Esophagus (tissue), 2 donors: Measurements from ENCODE around the gene ERC2. TPM values are rescaled to one million over a fixed set of nuclear protein-coding genes. Genes with fewer than 3 reads are reported as not detected.

Experiments
- H3K27ac ChIP-seq, 2 donors: one replicate each; pipeline ENCODE4 v1.5.1; 2013; ENCODE audit warnings: low read depth in 2 of 2, mild to moderate bottlenecking in 2 of 2, inconsistent platforms in 1 of 2, low read length in 1 of 2, moderate library complexity in 1 of 2
- H3K27me3 ChIP-seq, 2 donors: one replicate each; pipeline ENCODE4 v1.6.1; 2013; ENCODE audit warnings: low read length in 2 of 2, control low read depth in 1 of 2, mild to moderate bottlenecking in 1 of 2; ENCODE audit not compliant: insufficient read depth in 2 of 2, control insufficient read depth in 1 of 2
- H3K36me3 ChIP-seq, 2 donors: one replicate each; pipeline ENCODE4 v1.6.1; 2013; ENCODE audit warnings: low read length in 1 of 2; ENCODE audit not compliant: control insufficient read depth in 2 of 2, insufficient read depth in 2 of 2
- H3K4me1 ChIP-seq, 2 donors: one replicate each; pipeline ENCODE4 v1.6.1; 2013; ENCODE audit warnings: low read length in 1 of 2; ENCODE audit not compliant: control insufficient read depth in 2 of 2, insufficient read depth in 2 of 2
- H3K4me3 ChIP-seq, 2 donors: one replicate each; pipeline ENCODE4 v1.5.1; 2013; ENCODE audit warnings: low read length in 2 of 2, mild to moderate bottlenecking in 2 of 2, low read depth in 1 of 2, moderate library complexity in 1 of 2
- H3K9me3 ChIP-seq, 2 donors: one replicate each; pipeline ENCODE4 v1.6.1; 2013; ENCODE audit warnings: mild to moderate bottlenecking in 2 of 2, low read depth in 1 of 2, low read length in 1 of 2, moderate library complexity in 1 of 2; ENCODE audit not compliant: control insufficient read depth in 2 of 2, insufficient read depth in 1 of 2
- WGBS, 2 donors: extraction: QIAGEN DNeasy Blood & Tissue Kit; methylation state at CpG; one replicate each; pipeline ENCODE4 v1.1.7; 2013; 5-methylcytosine and 5-hydroxymethylcytosine counted together
- polyA plus RNA-seq, 2 donors: library from polyadenylated mRNA; stranded (reverse); fragments of 200-250 nt; gene quantifications; one replicate each; pipeline ENCODE4 v1.2.3, GENCODE V29; 2013
- donor health status: healthy with polysubstance abuse.
- donor health status: Bipolar disorder and iron deficiency.

Gene ERC2
- polyA plus RNA-seq, 2 donors = 0.18 to 0.20 TPM

DNA sequence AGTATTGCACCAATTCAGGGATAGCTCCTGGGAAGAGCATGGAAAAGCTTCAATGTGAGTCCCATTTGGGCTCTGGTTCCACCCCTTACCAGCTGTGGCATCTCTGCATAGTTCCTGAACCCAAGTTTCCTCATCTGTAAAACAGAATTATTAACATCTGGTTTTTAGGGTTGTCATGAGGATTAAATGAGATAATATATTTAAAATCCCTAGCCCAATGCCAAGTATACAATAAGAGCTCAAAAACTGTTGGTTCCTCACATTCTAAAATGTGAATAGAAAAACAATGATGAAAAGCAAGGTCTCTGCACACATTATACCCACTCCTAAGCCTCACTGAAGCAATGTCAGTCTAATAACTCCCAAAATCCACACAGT lies 743.9 kb downstream of the ERC2 start:
- H3K27me3 ChIP-seq = no peaks in the 10 kb centered on the region
- no peak overlapping the region for H3K4me3 ChIP-seq
- no peaks in the 10 kb centered on the region for H3K36me3 ChIP-seq
- H3K27ac ChIP-seq = no peak overlapping the region
- H3K4me1 ChIP-seq = no peaks in the 10 kb centered on the region
- no peaks in the 10 kb centered on the region for H3K9me3 ChIP-seq

DNA sequence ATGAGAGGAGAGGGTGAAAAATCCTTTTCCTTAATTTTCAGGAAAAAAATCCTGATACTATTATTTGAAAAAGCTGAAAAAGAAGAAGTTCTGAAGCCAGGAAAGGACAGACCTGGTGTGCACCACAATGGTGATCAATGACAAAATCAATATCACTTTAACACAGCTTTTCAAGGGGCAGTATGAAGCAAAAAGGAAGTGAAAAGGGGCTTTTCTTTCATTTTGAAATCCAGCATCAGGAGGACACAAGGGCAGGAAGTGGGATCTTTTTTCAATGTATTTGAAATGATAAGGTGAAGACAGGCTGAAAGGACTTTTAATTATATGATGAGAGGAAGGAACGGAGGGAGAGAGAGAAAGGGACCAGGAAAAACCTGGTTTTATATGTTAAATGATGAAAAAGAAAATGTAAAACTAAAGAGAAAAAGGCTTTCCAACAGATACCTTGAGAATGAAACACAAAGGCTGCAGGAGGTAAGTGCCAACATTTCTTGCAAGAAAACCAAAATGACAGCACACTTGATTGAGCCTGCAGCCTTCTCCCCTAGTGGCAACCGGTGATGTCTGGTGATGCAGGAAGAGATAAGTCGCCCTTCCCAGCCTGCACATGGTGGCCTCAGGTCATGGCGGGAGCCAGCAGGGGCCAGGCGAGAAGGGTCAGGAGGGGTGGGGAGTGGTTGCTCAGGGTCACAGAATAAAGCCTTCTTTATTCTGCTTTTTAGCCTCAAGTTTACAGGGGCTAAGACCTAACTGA lies 744.4 kb downstream of the ERC2 start:
- Histone ChIP-seq H3K4me3 (no peak overlapping the region), H3K27ac (no peak overlapping the region), H3K36me3 (no peaks in the 10 kb centered on the region), H3K4me1 (no peaks in the 10 kb centered on the region), H3K9me3 (no peaks in the 10 kb centered on the region), H3K27me3 (no peaks in the 10 kb centered on the region)
- 71 to 72% methylated on average over 5 of the region's 5 CpGs for WGBS, 2 donors

DNA sequence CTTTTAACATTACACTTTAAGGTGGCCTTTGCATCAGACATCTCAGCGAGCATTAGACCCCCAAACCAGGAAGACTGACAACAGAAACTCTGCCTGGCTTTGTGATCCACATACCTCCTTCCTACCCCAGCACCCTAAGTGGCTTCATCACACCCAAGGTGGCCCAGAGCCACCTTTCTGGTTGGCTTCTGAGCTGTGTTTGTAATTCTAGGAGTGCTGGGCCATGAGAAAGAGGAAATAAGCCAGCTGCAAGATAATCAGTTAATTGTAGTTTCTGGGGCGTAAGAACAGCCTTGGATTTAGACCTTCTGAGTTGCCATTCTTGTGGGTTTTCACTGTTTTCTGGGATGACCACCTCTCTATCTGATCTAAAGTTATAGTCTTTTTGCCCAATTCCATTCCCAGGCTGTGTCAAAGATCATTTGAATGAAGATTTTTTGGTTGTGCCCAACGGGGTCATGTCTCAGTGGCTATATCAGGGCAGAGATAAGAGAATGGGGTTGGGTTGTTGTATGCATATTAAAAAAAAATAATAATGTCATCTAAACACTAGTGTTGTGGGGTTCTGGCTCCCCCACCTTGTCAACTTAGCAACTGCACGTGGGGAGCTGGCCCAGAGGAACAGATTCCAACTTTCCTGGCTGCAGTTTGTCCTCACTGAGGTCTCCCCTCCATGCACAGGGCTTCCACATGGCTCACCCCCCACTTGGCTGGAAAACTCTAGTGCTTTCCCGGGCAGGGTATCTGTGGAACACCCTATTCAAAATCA lies 746.4 kb downstream of the ERC2 start:
- Histone ChIP-seq H3K36me3 (no peaks in the 10 kb centered on the region), H3K9me3 (no peaks in the 10 kb centered on the region)

DNA sequence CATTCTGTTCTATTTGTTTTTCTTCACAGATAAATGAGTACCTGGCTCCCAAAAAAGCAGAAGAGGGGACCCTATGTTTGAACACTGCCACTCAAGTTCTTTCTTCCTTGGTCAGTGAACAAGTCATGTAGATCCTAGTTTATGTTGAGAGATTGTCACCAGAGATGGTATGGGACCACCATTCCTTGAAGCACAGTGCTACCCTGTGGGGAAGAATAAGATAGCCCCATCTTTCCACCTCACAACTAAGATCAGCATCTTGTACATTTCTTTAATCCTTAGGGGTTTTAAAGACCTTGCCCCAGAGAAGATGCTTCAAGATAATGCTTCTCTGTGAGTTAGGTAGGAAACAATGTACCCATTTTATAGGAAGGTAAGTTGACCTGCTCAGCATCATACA lies 747.7 kb downstream of the ERC2 start:
- Histone ChIP-seq H3K27me3 (no peaks in the 10 kb centered on the region), H3K36me3 (no peaks in the 10 kb centered on the region), H3K9me3 (no peaks in the 10 kb centered on the region), H3K27ac (no peak overlapping the region), H3K4me1 (no peaks in the 10 kb centered on the region), H3K4me3 (no peak overlapping the region)

More for the DNA sequence above, 746.4 kb downstream of the ERC2 start:
- H3K27me3 ChIP-seq = no peaks in the 10 kb centered on the region
- H3K4me1 ChIP-seq = no peaks in the 10 kb centered on the region
- no peak overlapping the region for H3K27ac ChIP-seq
- 43 to 52% methylated on average over 5 of the region's 5 CpGs for WGBS, 2 donors
- no peak overlapping the region for H3K4me3 ChIP-seq

DNA sequence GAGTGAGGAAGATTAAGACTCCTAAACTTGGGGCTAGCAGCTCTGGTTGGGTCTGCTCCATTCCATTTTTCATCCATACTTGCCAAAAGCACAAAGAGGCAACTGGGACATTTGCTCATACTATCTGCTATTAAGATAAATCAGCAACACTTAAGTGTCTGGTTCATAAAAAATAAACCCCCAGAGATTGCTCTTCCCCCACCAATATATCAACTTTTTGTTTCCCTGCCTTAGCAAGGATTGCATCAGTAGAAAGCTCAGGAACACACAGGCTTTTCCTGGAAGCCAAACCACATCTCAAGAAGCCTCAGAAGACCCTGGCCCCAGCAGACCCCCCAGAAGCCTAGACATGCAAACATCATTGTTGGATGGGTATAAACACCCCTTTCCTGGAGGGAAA lies 748.8 kb downstream of the ERC2 start:
- H3K4me3 ChIP-seq = no peak overlapping the region
- no peaks in the 10 kb centered on the region for H3K4me1 ChIP-seq
- H3K27ac ChIP-seq = no peak overlapping the region
- H3K27me3 ChIP-seq = no peaks in the 10 kb centered on the region
- H3K36me3 ChIP-seq = no peaks in the 10 kb centered on the region
- no peaks in the 10 kb centered on the region for H3K9me3 ChIP-seq

DNA sequence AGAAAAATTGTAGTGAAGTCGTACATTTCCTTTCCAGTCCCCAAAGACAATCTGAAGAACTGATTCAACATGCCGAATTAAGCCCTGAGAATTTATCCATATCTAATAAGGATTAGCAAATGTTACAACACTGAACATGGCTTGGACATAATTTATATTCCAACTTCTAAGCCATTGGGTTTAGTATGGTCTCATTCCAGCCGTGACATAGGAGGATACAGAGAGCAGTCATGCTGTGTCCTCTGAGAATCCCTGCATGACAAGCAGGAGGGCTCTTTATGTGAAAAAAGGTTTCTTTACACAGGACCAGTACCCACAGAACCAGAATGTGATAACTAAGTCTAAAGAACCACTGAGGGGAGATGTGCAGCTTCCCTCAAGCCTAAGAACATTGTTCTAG lies 749.3 kb downstream of the ERC2 start:
- Histone ChIP-seq H3K27me3 (no peaks in the 10 kb centered on the region), H3K9me3 (no peaks in the 10 kb centered on the region), H3K4me3 (no peak overlapping the region), H3K36me3 (no peaks in the 10 kb centered on the region), H3K27ac (no peak overlapping the region), H3K4me1 (no peaks in the 10 kb centered on the region)
- WGBS, 2 donors = 63% methylated on average over 3 of the region's 3 CpGs

DNA sequence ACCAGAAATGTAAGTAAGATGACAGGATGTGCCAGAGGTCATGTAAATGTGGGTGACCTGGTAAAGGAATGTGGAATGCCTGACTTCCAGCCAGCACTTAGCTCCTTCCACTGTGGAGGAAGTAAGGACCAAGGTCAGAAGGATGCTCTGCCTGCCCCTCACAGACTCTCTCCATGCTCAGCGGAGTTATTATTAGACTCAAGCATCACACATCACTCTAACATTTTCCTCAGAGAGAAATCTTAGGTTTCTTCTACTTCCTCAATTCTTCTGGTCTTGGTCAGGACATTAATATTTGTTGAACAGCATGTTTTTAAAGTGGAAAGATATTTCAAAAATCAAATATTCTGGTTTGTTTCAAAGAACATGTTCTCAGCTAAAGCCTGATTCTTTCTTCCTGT lies 749.7 kb downstream of the ERC2 start:
- WGBS, 2 donors = 67 to 76% methylated on average over 1 of the region's 1 CpG
- no peaks in the 10 kb centered on the region for H3K36me3 ChIP-seq
- H3K4me1 ChIP-seq = no peaks in the 10 kb centered on the region
- no peaks in the 10 kb centered on the region for H3K27me3 ChIP-seq
- no peak overlapping the region for H3K4me3 ChIP-seq
- H3K27ac ChIP-seq = no peak overlapping the region
- H3K9me3 ChIP-seq = no peaks in the 10 kb centered on the region

DNA sequence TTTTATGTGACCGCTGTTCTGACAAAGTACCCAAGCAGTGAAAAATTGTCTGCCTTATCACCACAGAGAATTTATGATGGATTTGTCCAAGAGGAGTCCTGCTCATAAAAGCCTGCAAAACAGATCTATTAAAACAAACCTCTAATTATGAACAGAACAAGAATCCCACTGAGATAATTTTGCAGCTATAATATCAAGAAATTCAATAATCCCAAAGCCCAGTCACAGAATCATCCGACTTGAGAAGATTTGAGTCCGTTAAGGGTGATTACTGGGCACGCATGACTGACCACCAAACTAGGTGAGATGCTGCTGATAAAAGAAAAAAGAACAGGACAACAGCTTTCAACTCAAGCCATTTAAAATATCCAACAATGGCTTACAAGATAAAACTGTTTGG lies 750.2 kb downstream of the ERC2 start:
- 79 to 86% methylated on average over 4 of the region's 4 CpGs for WGBS, 2 donors
- Histone ChIP-seq H3K4me1 (no peaks in the 10 kb centered on the region), H3K9me3 (no peaks in the 10 kb centered on the region), H3K27ac (no peak overlapping the region), H3K36me3 (no peaks in the 10 kb centered on the region), H3K27me3 (no peaks in the 10 kb centered on the region), H3K4me3 (no peak overlapping the region)

DNA sequence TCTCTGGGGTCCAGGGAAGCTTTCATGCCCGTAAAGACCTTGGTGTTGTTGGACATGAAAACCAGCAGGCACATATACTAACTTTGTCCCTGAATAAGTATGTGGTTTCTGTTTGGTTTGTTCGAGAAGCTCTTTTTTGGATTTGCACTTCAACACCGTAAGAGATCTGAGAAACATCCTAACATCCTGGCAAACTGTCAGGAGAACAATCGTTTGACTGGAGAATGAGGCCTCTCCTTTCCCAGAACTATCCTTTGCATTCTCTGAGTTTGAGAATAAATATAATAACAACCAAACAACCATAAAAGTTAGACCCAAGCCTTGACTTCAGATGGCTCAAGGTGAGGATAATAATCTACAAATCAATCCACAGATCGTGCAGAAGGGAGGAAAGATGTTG lies 750.8 kb downstream of the ERC2 start:
- H3K27ac ChIP-seq = no peak overlapping the region
- H3K27me3 ChIP-seq = no peaks in the 10 kb centered on the region
- no peaks in the 10 kb centered on the region for H3K9me3 ChIP-seq
- no peak overlapping the region for H3K4me3 ChIP-seq
- H3K4me1 ChIP-seq = no peaks in the 10 kb centered on the region
- WGBS, 2 donors = 74 to 80% methylated on average over 5 of the region's 5 CpGs
- H3K36me3 ChIP-seq = no peaks in the 10 kb centered on the region
